KOPT-K1 (cell line): Measurements from ENCODE around the gene SIK2.
"Not testable (repeated sequence)": the region's sequence is repeated elsewhere in the genome, so short reads cannot be mapped to it uniquely, and the experiment has no call there.

ENCODE experiments used
- H3K27ac ChIP-seq: fragments of 200-600 bp; sonication (generic); 2 replicates; pipeline ENCODE4 v1.5.1; 2016; ENCODE audit warnings: antibody characterized with exemption, mild to moderate bottlenecking, low read depth, low read length; ENCODE audit not compliant: poor library complexity, severe bottlenecking
- H3K36me3 ChIP-seq: fragments of 200-600 bp; sonication (generic); 2 replicates; pipeline ENCODE4 v1.5.1; 2017; ENCODE audit warnings: antibody characterized with exemption, mild to moderate bottlenecking, low read length, moderate library complexity; ENCODE audit not compliant: insufficient read depth
- H3K9me3 ChIP-seq: fragments of 200-600 bp; sonication (generic); 2 replicates; pipeline ENCODE4 v1.5.1; 2017; ENCODE audit warnings: antibody characterized with exemption, low read length, mild to moderate bottlenecking; ENCODE audit not compliant: insufficient read depth, poor library complexity, severe bottlenecking

SIK2 gene

GRCh38 chr11:111652184-111652583, 49.9 kb downstream of the SIK2 start:
- peaks cover 6% of the 10 kb centered on the region; the same call in 1 of the 2 replicates for H3K36me3 ChIP-seq
- H3K9me3 ChIP-seq = no peaks in the 10 kb centered on the region
- H3K27ac ChIP-seq = no peak overlapping the region

- Histone ChIP-seq H3K27ac (no peak overlapping the region), H3K9me3 (no peaks in the 10 kb centered on the region), H3K36me3 (peaks cover 6% of the 10 kb centered on the region; the same call in 1 of the 2 replicates)
These were observed 52.4 kb downstream of the SIK2 start for GRCh38 chr11:111654601-111655000.

- peaks cover 6% of the 10 kb centered on the region; the same call in 1 of the 2 replicates for H3K36me3 ChIP-seq
- no peak overlapping the region for H3K27ac ChIP-seq
- no peaks in the 10 kb centered on the region for H3K9me3 ChIP-seq
These were observed 53.7 kb downstream of the SIK2 start for GRCh38 chr11:111655924-111656323.

DNA sequence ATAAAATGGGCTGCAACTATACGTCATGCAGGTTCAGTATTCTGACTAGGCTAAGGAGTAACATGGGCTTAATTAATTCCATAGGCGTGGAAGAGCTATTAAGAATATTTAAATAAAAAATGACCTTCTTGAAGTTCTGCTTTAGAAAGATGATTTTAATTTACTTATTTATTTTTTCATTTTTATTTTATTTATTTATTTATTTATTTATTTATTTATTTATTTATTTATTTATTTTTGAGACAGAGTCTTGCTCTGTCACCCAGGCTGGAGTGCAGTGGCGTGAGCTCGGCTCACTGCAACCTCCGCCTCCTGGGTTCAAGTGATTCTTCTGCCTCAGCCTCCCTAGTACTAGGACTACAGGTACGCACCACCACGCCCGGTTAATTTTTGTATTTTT, 55.7 kb downstream of the SIK2 start:
- H3K9me3 ChIP-seq, H3K27ac ChIP-seq: not testable (repeated sequence)
- H3K36me3 ChIP-seq = peaks cover 14% of the 10 kb centered on the region

GRCh38 chr11:111658493-111658892, 56.2 kb downstream of the SIK2 start:
- H3K9me3 ChIP-seq, H3K27ac ChIP-seq: not testable (repeated sequence)
- H3K36me3 ChIP-seq = peaks cover 14% of the 10 kb centered on the region

GRCh38 chr11:111659201-111660115, 57.2 kb downstream of the SIK2 start:
- H3K27ac ChIP-seq = no peak overlapping the region
- H3K36me3 ChIP-seq = peaks cover 14% of the 10 kb centered on the region
- no peaks in the 10 kb centered on the region for H3K9me3 ChIP-seq

DNA sequence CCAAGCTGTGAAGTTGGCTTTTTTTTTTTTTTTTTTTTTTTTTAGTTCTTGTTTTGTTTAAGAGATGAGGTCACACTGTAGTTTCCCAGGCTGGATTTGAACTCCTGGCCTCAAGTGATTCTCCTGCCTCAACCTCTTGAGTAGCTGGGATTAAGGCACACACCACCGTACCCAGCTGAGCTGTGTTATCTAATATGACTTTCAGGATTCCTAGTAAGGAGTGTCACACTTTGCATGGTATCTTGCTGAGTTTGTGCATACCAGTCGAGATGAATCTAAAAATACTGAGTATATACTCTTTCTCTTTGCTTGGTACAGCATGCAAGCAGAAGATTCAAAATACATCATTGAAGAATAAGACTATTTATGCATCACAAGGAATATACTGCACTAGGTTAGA, 58.6 kb downstream of the SIK2 start:
- peaks cover 14% of the 10 kb centered on the region for H3K36me3 ChIP-seq
- H3K9me3 ChIP-seq = no peaks in the 10 kb centered on the region
- no peak overlapping the region for H3K27ac ChIP-seq

DNA sequence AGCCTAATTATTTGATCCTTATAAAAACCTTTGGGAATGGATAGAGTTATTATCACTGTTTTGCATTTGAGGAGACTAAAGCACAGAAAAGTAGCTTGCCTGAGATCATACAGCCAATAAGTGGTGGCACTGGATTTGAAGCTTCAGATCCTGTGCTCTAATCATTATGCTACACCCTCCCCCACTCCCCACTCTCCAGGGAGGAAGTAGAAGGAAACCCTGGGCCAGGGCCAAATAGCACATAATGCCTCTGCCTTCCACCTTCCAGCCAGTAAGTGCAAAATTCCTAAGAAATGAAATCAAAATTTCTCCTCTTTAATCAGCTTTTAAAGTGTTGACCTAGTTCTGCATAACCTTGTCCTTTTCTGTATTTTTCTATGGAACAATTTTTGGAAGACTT, 61.6 kb downstream of the SIK2 start:
- H3K36me3 ChIP-seq = peaks cover 14% of the 10 kb centered on the region
- no peak overlapping the region for H3K27ac ChIP-seq
- H3K9me3 ChIP-seq = no peaks in the 10 kb centered on the region

DNA sequence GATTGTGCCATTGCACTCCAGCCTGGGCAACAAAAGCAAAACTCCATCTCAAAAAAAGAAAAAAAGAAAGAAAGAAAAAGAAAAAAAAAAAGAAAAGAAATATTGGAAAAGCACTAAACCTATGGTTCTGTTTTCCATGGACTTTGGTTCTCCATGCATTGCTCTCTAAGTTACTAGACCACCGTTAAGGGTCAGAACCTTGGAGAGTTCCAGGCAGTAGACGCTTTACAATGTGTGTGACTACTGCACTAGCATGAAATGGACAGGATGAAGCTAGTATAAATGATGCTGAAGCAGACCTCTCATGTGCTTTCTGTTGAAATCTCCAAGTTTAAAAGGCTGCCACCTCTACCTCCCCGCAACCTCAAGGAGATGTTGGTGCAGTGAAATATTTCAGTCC, 63.5 kb downstream of the SIK2 start:
- Histone ChIP-seq H3K27ac (no peak overlapping the region), H3K36me3 (peaks cover 14% of the 10 kb centered on the region), H3K9me3 (no peaks in the 10 kb centered on the region)

- H3K36me3 ChIP-seq = peaks cover 26% of the 10 kb centered on the region
- no peaks in the 10 kb centered on the region for H3K9me3 ChIP-seq
- H3K27ac ChIP-seq = no peak overlapping the region
These were observed 66.7 kb downstream of the SIK2 start for GRCh38 chr11:111668980-111669379.

DNA sequence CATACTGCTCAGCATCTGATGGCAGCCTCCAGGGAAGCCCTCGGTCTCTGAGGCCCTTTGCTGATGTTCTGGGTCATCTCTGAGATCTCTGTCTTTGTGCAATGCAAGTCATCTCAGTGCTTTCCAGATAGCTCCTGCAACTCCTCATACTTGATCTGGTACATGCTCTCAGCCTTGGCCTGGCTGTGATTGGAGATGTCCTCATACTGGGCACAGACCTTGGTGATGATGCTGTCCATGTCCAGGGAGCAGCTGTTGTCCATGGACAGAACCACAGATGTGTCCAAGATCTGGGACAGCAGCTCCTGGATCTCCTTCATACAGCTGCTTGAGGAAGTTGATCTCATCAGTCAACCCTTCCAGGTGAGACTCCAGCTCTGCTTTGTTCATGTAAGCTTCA, 69.1 kb downstream of the SIK2 start:
- Histone ChIP-seq H3K36me3 (peaks cover 45% of the 10 kb centered on the region), H3K9me3 (no peaks in the 10 kb centered on the region), H3K27ac (no peak overlapping the region)

DNA sequence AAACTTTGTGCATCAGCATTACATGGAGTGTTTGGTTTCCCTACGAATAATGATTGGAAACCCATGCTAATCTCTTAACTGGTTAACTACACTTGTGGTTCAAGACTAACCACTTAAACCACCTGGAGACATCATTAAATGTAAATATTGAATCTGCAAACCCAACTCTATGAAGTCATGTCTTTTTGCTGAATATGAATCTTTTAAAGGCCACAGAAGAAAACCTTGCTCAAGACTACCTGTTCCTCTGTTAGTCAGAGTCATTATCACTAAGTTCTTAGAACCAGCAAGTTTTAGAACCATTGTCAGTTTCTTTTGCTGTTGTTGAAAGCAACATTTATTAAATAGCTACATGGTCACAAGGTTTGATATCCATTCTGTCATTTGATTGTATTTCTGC, 70.7 kb downstream of the SIK2 start:
- no peak overlapping the region for H3K27ac ChIP-seq
- no peaks in the 10 kb centered on the region for H3K9me3 ChIP-seq
- peaks cover 45% of the 10 kb centered on the region for H3K36me3 ChIP-seq

DNA sequence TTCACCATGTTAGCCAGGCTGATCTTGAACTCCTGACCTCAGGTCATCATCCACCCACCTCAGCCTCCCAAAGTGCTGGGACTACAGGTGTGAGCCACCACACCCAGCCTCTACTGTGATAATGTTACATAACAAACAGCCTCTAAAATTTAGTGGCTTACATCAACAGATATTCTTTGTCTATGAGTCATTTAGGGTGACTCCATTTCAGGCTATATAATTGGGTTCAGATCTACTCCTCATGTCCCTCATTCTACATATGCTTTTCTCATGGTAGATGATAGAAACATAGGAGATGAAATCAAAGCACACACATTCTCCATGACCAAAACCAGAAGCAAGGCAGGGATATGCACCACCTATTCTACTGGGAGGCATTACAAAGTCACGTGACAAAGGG, 72.7 kb downstream of the SIK2 start:
- Histone ChIP-seq H3K9me3 (no peaks in the 10 kb centered on the region), H3K27ac (no peak overlapping the region), H3K36me3 (peaks cover 45% of the 10 kb centered on the region)

GRCh38 chr11:111675891-111676290, 73.6 kb downstream of the SIK2 start:
- H3K9me3 ChIP-seq = no peaks in the 10 kb centered on the region
- H3K27ac ChIP-seq = no peak overlapping the region
- H3K36me3 ChIP-seq = peaks cover 44% of the 10 kb centered on the region

- Histone ChIP-seq H3K36me3 (peaks cover 33% of the 10 kb centered on the region), H3K27ac (no peak overlapping the region), H3K9me3 (no peaks in the 10 kb centered on the region)
These were observed 74.8 kb downstream of the SIK2 start for GRCh38 chr11:111676878-111677585.
